Spleen (tissue), 7 donors: ENCODE data around the gene MALSU1.

ENCODE experiments used
- CTCF ChIP-seq, 11 experiments: fragments of 200-600 bp in 7 of 11; fragments of 450-650 bp in 4 of 11; sonication (generic) in 4 of 11; IDR thresholded peaks in 8 of 11; conservative IDR thresholded peaks in 3 of 11; 1 replicate in 7 of 11; 2 replicates in 4 of 11; pipeline versions ENCODE4 v1.4.0 to v1.8.0; 2016 to 2021; ENCODE audit warnings: antibody characterized with exemption in 11 of 11, inconsistent platforms in 4 of 11, mild to moderate bottlenecking in 1 of 11
- POLR2A ChIP-seq, 3 donors: fragments of 450-650 bp; IDR thresholded peaks; one replicate each; pipeline ENCODE4 v1.5.1; 2017; ENCODE audit warnings: antibody characterized with exemption in 3 of 3, mild to moderate bottlenecking in 1 of 3
- POLR2AphosphoS5 ChIP-seq, 3 donors: sonication (generic); formaldehyde crosslinking; IDR thresholded peaks; one replicate each; pipeline ENCODE4 v1.5.1; 2017; ENCODE audit warnings: antibody characterized with exemption in 3 of 3
- donor health status: DM: no; HTN: no; CAD: no; lungs with moderate emphysema.
- donor health status: DM: no; HTN: no; CAD: no.
- donor health status: DM: no; HTN: no; CAD: no.

- TF ChIP-seq CTCF (IDR thresholded peaks at IDR 0.05 in 8 of 11, conservative IDR thresholded peaks at IDR 0.05 in 3 of 11) (no peak), POLR2A (IDR thresholded peaks at IDR 0.05) (no peak), POLR2AphosphoS5 (IDR thresholded peaks at IDR 0.05) (no peak)
These were observed 36.5 kb downstream of the MALSU1 start for GRCh38 chr7:23335621-23336020.
